Inflammatory macrophage (primary cell): Measurements from ENCODE around the gene IL1RN.

ENCODE experiments used
- DNase-seq, 2 donors: peaks; one replicate each; pipeline ENCODE4 v3.0.0-alpha.2; 2020 to 2022

The IL1RN gene

GRCh38 chr2:113175042-113175628, 47.7 kb downstream of the IL1RN start:
- no peak for DNase-seq

- no peak for DNase-seq
These were observed 48.6 kb downstream of the IL1RN start for GRCh38 chr2:113175736-113176695.

GRCh38 chr2:113176696-113177355, 49.4 kb downstream of the IL1RN start:
- DNase-seq = no peak

- no peak for DNase-seq
These were observed 50.8 kb downstream of the IL1RN start for GRCh38 chr2:113178069-113178746.

GRCh38 chr2:113178891-113179290, 51.5 kb downstream of the IL1RN start:
- DNase-seq = no peak

- no peak for DNase-seq
These were observed 52.1 kb downstream of the IL1RN start for GRCh38 chr2:113179446-113180045.

GRCh38 chr2:113180131-113180946, 52.9 kb downstream of the IL1RN start:
- no peak for DNase-seq

GRCh38 chr2:113181258-113182051, 54.1 kb downstream of the IL1RN start:
- peak; percentile 56 to 69 for DNase-seq

- no peak for DNase-seq
These were observed 55.3 kb downstream of the IL1RN start for GRCh38 chr2:113182471-113183260.

GRCh38 chr2:113183264-113183663, 55.9 kb downstream of the IL1RN start:
- DNase-seq = no peak
